Hepatocyte (in vitro differentiated cells): ENCODE measurements around the gene MCCD1. TPM values are rescaled to one million over a fixed set of nuclear protein-coding genes. Genes with fewer than 3 reads are reported as not detected.

ENCODE experiments used
- DNase-seq: peaks from one replicate; pipeline ENCODE4 v3.0.0-alpha.2; 2016; ENCODE audit warnings: low spot score
- H2AFZ ChIP-seq: fragments of 200-600 bp; sonication (generic); 2 replicates; pipeline ENCODE4 v1.6.0; 2016; ENCODE audit warnings: antibody characterized with exemption, mild to moderate bottlenecking
- H3K27ac ChIP-seq: fragments of 200-600 bp; sonication (generic); 2 replicates; pipeline ENCODE4 v1.5.1; 2016; ENCODE audit warnings: mild to moderate bottlenecking
- H3K27me3 ChIP-seq: fragments of 200-600 bp; sonication (generic); 2 replicates; pipeline ENCODE4 v1.6.1; 2016
- H3K36me3 ChIP-seq: fragments of 200-600 bp; sonication (generic); replicated peaks from 2 replicates; pipeline ENCODE4 v1.5.1; 2016; ENCODE audit warnings: low read depth; ENCODE audit not compliant: insufficient read depth
- H3K4me1 ChIP-seq: fragments of 200-600 bp; sonication (generic); 2 replicates; pipeline ENCODE4 v1.5.1; 2016; ENCODE audit warnings: mild to moderate bottlenecking, moderate library complexity; ENCODE audit not compliant: insufficient read depth
- H3K4me2 ChIP-seq: fragments of 200-600 bp; sonication (generic); 2 replicates; pipeline ENCODE4 v1.6.0; 2016
- H3K4me3 ChIP-seq: fragments of 200-600 bp; sonication (generic); 2 replicates; pipeline ENCODE4 v1.5.1; 2016; ENCODE audit warnings: mild to moderate bottlenecking
- H3K79me2 ChIP-seq: fragments of 200-600 bp; sonication (generic); 2 replicates; pipeline ENCODE4 v1.6.0; 2017; ENCODE audit warnings: mild to moderate bottlenecking
- H3K9me2 ChIP-seq: fragments of 200-600 bp; sonication (generic); replicated peaks from 2 replicates; pipeline ENCODE4 v1.6.0; 2017; ENCODE audit warnings: mild to moderate bottlenecking; ENCODE audit not compliant: insufficient read depth
- H3K9me3 ChIP-seq: fragments of 200-600 bp; sonication (generic); 2 replicates; pipeline ENCODE4 v1.5.1; 2016; ENCODE audit warnings: low read depth, mild to moderate bottlenecking
- H4K20me1 ChIP-seq: fragments of 200-600 bp; sonication (generic); 2 replicates; pipeline ENCODE4 v1.6.0; 2016; ENCODE audit warnings: mild to moderate bottlenecking; ENCODE audit not compliant: insufficient read depth, poor library complexity, severe bottlenecking
- EZH2 ChIP-seq: fragments of 200-600 bp; sonication (generic); IDR thresholded peaks from 2 replicates; pipeline ENCODE4 v1.6.1; 2016; ENCODE audit warnings: antibody characterized with exemption, mild to moderate bottlenecking, borderline replicate concordance
- EZH2phosphoT487 ChIP-seq: fragments of 200-600 bp; sonication (generic); IDR thresholded peaks from one replicate; pipeline ENCODE4 v1.6.1; 2018; ENCODE audit warnings: antibody characterized with exemption, mild to moderate bottlenecking, low read depth, moderate library complexity; ENCODE audit not compliant: unreplicated experiment, severe bottlenecking
- WGBS: methylation state at CpG from one replicate; pipeline ENCODE4 v1.1.6; 2016; ENCODE audit warnings: low lambda C conversion rate; ENCODE audit errors: missing lambda C conversion rate; 5-methylcytosine and 5-hydroxymethylcytosine counted together
- polyA plus RNA-seq: library from polyadenylated mRNA; unstranded; fragments of >200 nt; fragmentation: Nextera tagmentation; extraction: Ambion mirVana; gene quantifications from 2 replicates; pipeline ENCODE4 v1.2.1, GENCODE V29; 2016
- total RNA-seq: library from RNA; depleted of rRNA; stranded (reverse); fragments of >200 nt; gene quantifications from 2 replicates; pipeline ENCODE4 v1.2.3, GENCODE V29; 2014
- TF ChIP-seq, protein P1 (sequence below): fragments of 200-600 bp; sonication (generic); IDR thresholded peaks from 2 replicates; pipeline ENCODE4 v1.5.1; 2016; ENCODE audit warnings: antibody characterized with exemption, mild to moderate bottlenecking; ENCODE audit not compliant: poor library complexity

The MCCD1 gene
- total and polyA plus RNA-seq, 2 experiments from 2014 or later: 0.47 to 2.0 TPM

DNA sequence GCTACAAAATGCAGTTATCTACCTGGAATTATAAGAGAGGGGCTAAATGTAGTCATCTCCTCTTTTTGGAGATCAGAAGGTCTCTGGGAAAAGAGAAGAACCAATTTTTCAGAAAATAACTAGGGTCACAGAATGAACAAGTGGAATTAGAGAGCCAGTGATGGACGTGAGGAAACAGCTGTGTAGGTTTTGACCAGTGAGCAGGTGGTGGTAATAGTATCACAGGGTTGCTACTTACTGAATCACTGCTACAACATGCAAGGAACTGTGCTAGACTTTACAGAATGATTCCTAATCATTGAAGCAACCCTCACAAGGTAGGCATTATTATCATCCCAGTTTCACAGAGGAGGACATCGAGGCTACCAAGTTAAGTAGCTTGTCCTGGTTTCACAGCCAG is 15.9 kb downstream of the MCCD1 start:
- H3K27ac ChIP-seq: no peak overlapping the region
- peaks cover 54% of the 10 kb centered on the region for H3K79me2 ChIP-seq
- 83% methylated on average over 2 of the region's 2 CpGs for WGBS
- no peak overlapping the region for H2AFZ ChIP-seq
- H3K4me1 ChIP-seq: peaks cover 18% of the 10 kb centered on the region
- no peaks in the 10 kb centered on the region for H3K9me3 ChIP-seq
- H4K20me1 ChIP-seq: peaks cover 15% of the 10 kb centered on the region
- no peaks in the 10 kb centered on the region for H3K36me3 ChIP-seq
- H3K4me3 ChIP-seq: no peak overlapping the region
- TF ChIP-seq EZH2phosphoT487 (no peak), EZH2 (no peak)
- TF ChIP-seq, protein P1, sequence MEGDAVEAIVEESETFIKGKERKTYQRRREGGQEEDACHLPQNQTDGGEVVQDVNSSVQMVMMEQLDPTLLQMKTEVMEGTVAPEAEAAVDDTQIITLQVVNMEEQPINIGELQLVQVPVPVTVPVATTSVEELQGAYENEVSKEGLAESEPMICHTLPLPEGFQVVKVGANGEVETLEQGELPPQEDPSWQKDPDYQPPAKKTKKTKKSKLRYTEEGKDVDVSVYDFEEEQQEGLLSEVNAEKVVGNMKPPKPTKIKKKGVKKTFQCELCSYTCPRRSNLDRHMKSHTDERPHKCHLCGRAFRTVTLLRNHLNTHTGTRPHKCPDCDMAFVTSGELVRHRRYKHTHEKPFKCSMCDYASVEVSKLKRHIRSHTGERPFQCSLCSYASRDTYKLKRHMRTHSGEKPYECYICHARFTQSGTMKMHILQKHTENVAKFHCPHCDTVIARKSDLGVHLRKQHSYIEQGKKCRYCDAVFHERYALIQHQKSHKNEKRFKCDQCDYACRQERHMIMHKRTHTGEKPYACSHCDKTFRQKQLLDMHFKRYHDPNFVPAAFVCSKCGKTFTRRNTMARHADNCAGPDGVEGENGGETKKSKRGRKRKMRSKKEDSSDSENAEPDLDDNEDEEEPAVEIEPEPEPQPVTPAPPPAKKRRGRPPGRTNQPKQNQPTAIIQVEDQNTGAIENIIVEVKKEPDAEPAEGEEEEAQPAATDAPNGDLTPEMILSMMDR: no peak
- H3K27me3 ChIP-seq: no peaks in the 10 kb centered on the region
- DNase-seq: no peak
- H3K9me2 ChIP-seq: no peaks in the 10 kb centered on the region
- H3K4me2 ChIP-seq: no peak overlapping the region

DNA sequence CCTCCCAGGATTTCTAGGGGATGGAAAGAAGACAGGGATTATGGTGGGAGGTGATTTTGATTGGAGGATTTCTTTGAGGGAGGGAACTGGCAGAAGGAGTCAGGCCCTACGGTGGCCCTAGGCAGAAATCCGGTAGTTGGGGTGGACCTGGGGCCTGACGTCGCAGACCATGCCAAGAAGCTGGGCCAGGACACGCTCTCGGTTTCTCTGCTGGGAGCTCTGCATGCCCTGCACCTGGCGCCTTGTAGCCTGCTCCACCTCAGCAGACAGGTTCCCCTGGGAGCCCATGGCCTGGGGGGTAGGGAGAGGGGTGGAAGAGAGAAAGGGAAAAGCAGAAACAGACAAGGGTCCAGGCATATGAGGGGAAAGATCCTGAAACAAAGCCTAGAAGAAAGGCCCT is 16.5 kb downstream of the MCCD1 start:
- Histone ChIP-seq H3K79me2 (peaks cover 49% of the 10 kb centered on the region), H3K9me2 (no peaks in the 10 kb centered on the region), H4K20me1 (peaks cover 9% of the 10 kb centered on the region), H3K4me2 (no peak overlapping the region), H3K27ac (no peak overlapping the region), H3K27me3 (no peaks in the 10 kb centered on the region), H3K4me1 (peaks cover 12% of the 10 kb centered on the region), H3K4me3 (no peak overlapping the region), H3K36me3 (no peaks in the 10 kb centered on the region), H2AFZ (no peak overlapping the region), H3K9me3 (no peaks in the 10 kb centered on the region)
- 83% methylated on average over 7 of the region's 7 CpGs for WGBS
- TF ChIP-seq, protein P1: no peak
- TF ChIP-seq EZH2phosphoT487 (no peak), EZH2 (no peak)
- no peak for DNase-seq

DNA sequence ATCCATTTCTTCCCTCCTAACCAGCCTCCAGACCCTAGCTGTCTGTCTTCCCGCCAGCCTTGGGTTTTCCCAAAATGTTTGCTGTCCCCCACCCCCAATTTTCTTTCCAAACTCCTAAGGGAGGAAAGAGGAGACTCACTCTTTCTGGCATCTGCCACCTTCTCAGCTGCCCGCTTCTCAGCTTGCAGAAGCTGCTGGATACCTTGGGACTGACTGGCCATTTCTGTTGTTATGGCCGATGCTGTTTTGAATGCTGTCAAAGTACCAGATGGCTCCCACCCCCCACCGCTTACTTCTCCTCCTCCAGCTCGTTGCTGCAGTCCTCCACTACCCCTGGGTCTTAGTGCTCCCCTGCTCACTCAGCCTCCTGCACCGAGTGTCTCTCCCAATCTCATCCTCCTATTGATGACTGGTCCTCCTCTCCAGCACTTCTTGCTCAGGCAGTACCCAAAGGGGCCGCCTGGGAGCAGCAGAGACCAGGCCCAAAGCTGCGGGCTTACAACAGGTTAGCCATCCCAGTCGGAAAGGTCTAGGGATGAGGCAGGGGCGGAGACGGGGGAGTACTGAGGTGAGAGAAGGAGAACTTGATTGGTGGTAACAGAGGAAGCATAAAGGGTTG is 17.7 kb downstream of the MCCD1 start, which contains the start of gene ATP6V1G2:
Gene ATP6V1G2, minus strand, starts transcription at position 270 of the 619 bp plus-strand sequence. Its CDS starts 49 bp downstream, at position 221.
- Histone ChIP-seq H3K4me3 (peak within 1 kb of the TSS; percentile 43), H3K9me3 (no peaks in the 10 kb centered on the region), H3K4me1 (peaks cover 10% of the 10 kb centered on the region), H3K36me3 (no peaks in the 10 kb centered on the region), H3K9me2 (no peaks in the 10 kb centered on the region), H3K27me3 (no peaks in the 10 kb centered on the region), H2AFZ (peak within 1 kb of the TSS; percentile 82), H3K79me2 (peaks cover 39% of the 10 kb centered on the region), H3K4me2 (peak within 1 kb of the TSS; percentile 85), H4K20me1 (no peaks in the 10 kb centered on the region), H3K27ac (peak within 1 kb of the TSS; percentile 76)
- TF ChIP-seq EZH2: no peak
- TF ChIP-seq, protein P1: peak; percentile 98
- WGBS: 5% methylated on average over 10 of the region's 11 CpGs
- peak; percentile 94 for DNase-seq
